DOHH2 (cell line): Measurements from ENCODE around the gene EFNB1.

ENCODE experiments used
- H3F3A ChIP-seq: fragments of 200-600 bp; sonication (generic), shearing (Covaris generic); 2 replicates; pipeline ENCODE4 v1.6.0; 2016; ENCODE audit warnings: antibody characterized with exemption, mild to moderate bottlenecking; ENCODE audit not compliant: control insufficient read depth, insufficient read depth
- H3K27ac ChIP-seq: fragments of 200-600 bp; sonication (generic); 2 replicates; pipeline ENCODE4 v1.5.1; 2014; ENCODE audit warnings: low read depth, mild to moderate bottlenecking, low read length, moderate library complexity
- H3K27me3 ChIP-seq: fragments of 200-600 bp; sonication (generic); 2 replicates; pipeline ENCODE4 v1.6.1; 2014; ENCODE audit warnings: mild to moderate bottlenecking, low read length, mixed read lengths; ENCODE audit not compliant: control insufficient read depth
- H3K36me3 ChIP-seq: fragments of 200-600 bp; sonication (generic); 2 replicates; pipeline ENCODE4 v1.6.1; 2014; ENCODE audit warnings: mild to moderate bottlenecking, low read length, moderate library complexity, mixed read lengths; ENCODE audit not compliant: control insufficient read depth
- H3K4me1 ChIP-seq: fragments of 200-600 bp; sonication (generic); 2 replicates; pipeline ENCODE4 v1.6.1; 2014; ENCODE audit warnings: mild to moderate bottlenecking, low read length, mixed read lengths; ENCODE audit not compliant: control insufficient read depth
- H3K4me2 ChIP-seq: fragments of 200-600 bp; sonication (generic); 2 replicates; pipeline ENCODE4 v1.6.0; 2014; ENCODE audit warnings: mild to moderate bottlenecking, low read length, moderate library complexity
- H3K4me3 ChIP-seq: fragments of 200-600 bp; sonication (generic); 2 replicates; pipeline ENCODE4 v1.5.1; 2014; ENCODE audit warnings: mild to moderate bottlenecking, low read length, mixed read lengths
- H3K79me2 ChIP-seq: fragments of 200-600 bp; sonication (generic); 2 replicates; pipeline ENCODE4 v1.6.1; 2014; ENCODE audit warnings: mild to moderate bottlenecking, low read length, mixed read lengths; ENCODE audit not compliant: control insufficient read depth
- H3K9me2 ChIP-seq: fragments of 200-600 bp; sonication (generic); replicated peaks from 2 replicates; pipeline ENCODE4 v1.6.1; 2014; ENCODE audit warnings: mild to moderate bottlenecking, low read length, mixed read lengths; ENCODE audit not compliant: control insufficient read depth
- H3K9me3 ChIP-seq: fragments of 200-600 bp; sonication (generic); 2 replicates; pipeline ENCODE4 v1.6.1; 2014; ENCODE audit warnings: antibody characterized with exemption, low read length, mixed read lengths; ENCODE audit not compliant: control insufficient read depth, insufficient read depth
- H4K20me1 ChIP-seq: fragments of 200-600 bp; sonication (generic); 2 replicates; pipeline ENCODE4 v1.6.0; 2014; ENCODE audit warnings: low read depth, mild to moderate bottlenecking, antibody characterized with exemption, low read length, moderate library complexity; ENCODE audit not compliant: control insufficient read depth, insufficient read depth
- CTCF ChIP-seq: fragments of 200-600 bp; sonication (generic); IDR thresholded peaks from one replicate; pipeline ENCODE4 v1.5.1; 2014; ENCODE audit warnings: antibody characterized with exemption, mild to moderate bottlenecking, low read depth, low read length; ENCODE audit not compliant: poor library complexity, severe bottlenecking
- EZH2phosphoT487 ChIP-seq: fragments of 200-600 bp; sonication (generic); IDR thresholded peaks from 2 replicates; pipeline ENCODE4 v1.6.1; 2017; ENCODE audit warnings: borderline replicate concordance, mild to moderate bottlenecking, antibody characterized with exemption, low read length, moderate library complexity, mixed read lengths

EFNB1 gene

GRCh38 chrX:68848189-68848940 lies 19.5 kb downstream of the EFNB1 start:
- Histone ChIP-seq H3K27ac (no peak overlapping the region), H3K4me2 (no peak overlapping the region), H3K4me3 (no peak overlapping the region), H3K27me3 (no peaks in the 10 kb centered on the region), H3K9me3 (no peaks in the 10 kb centered on the region), H3K4me1 (no peaks in the 10 kb centered on the region), H4K20me1 (no peaks in the 10 kb centered on the region), H3K79me2 (no peaks in the 10 kb centered on the region), H3K9me2 (no peaks in the 10 kb centered on the region), H3K36me3 (no peaks in the 10 kb centered on the region), H3F3A (no peaks in the 10 kb centered on the region)
- TF ChIP-seq EZH2phosphoT487 = no peak

- Histone ChIP-seq H3K9me3 (no peaks in the 10 kb centered on the region), H3F3A (no peaks in the 10 kb centered on the region), H3K4me1 (no peaks in the 10 kb centered on the region), H4K20me1 (no peaks in the 10 kb centered on the region), H3K4me3 (no peak overlapping the region), H3K9me2 (no peaks in the 10 kb centered on the region), H3K79me2 (no peaks in the 10 kb centered on the region), H3K36me3 (no peaks in the 10 kb centered on the region), H3K4me2 (no peak overlapping the region), H3K27me3 (no peaks in the 10 kb centered on the region), H3K27ac (no peak overlapping the region)
- no peak for TF ChIP-seq CTCF
- no peak for TF ChIP-seq EZH2phosphoT487
Observed at GRCh38 chrX:68851082-68851481, 22.3 kb downstream of the EFNB1 start.

- Histone ChIP-seq H3K27me3 (no peaks in the 10 kb centered on the region), H3F3A (no peaks in the 10 kb centered on the region), H3K4me2 (no peak overlapping the region), H3K9me3 (no peaks in the 10 kb centered on the region), H3K4me3 (no peak overlapping the region), H3K27ac (no peak overlapping the region), H3K4me1 (no peaks in the 10 kb centered on the region), H3K79me2 (no peaks in the 10 kb centered on the region), H4K20me1 (no peaks in the 10 kb centered on the region), H3K36me3 (no peaks in the 10 kb centered on the region), H3K9me2 (no peaks in the 10 kb centered on the region)
- TF ChIP-seq CTCF (no peak), EZH2phosphoT487 (no peak)
Observed at GRCh38 chrX:68852046-68852445, 23.2 kb downstream of the EFNB1 start.

- TF ChIP-seq EZH2phosphoT487 (no peak), CTCF (no peak)
- no peaks in the 10 kb centered on the region for H3K79me2 ChIP-seq
- no peaks in the 10 kb centered on the region for H3K27me3 ChIP-seq
- H3K4me2 ChIP-seq = no peak overlapping the region
- H3K4me1 ChIP-seq = no peaks in the 10 kb centered on the region
- H3K27ac ChIP-seq = no peak overlapping the region
- H3K9me2 ChIP-seq = no peaks in the 10 kb centered on the region
- no peak overlapping the region for H3K4me3 ChIP-seq
- no peaks in the 10 kb centered on the region for H3K9me3 ChIP-seq
- no peaks in the 10 kb centered on the region for H3F3A ChIP-seq
- H3K36me3 ChIP-seq = no peaks in the 10 kb centered on the region
- H4K20me1 ChIP-seq = no peaks in the 10 kb centered on the region
Observed at GRCh38 chrX:68853665-68854251, 24.9 kb downstream of the EFNB1 start.
